MG63 (cell line): ENCODE data around the gene RHOD. TPM values are rescaled to one million over a fixed set of nuclear protein-coding genes. Genes with fewer than 3 reads are reported as not detected.
A peak's percentile ranks its signal among the peaks of the same experiment; 100 is the strongest.

Experiments
- DNase-seq: peaks from one replicate; pipeline ENCODE4 v3.0.0-alpha.2; 2020
- H3K27me3 ChIP-seq: fragments of 250-450 bp; sonication (Bioruptor Pico); 2 replicates; pipeline ENCODE4 v1.5.1; 2020; ENCODE audit warnings: mild to moderate bottlenecking, moderate library complexity
- H3K36me3 ChIP-seq: fragments of 250-450 bp; sonication (Bioruptor Pico); 2 replicates; pipeline ENCODE4 v1.5.1; 2020; ENCODE audit warnings: mild to moderate bottlenecking, moderate library complexity
- H3K4me3 ChIP-seq: fragments of 250-450 bp; sonication (Bioruptor Pico); 2 replicates; pipeline ENCODE4 v1.5.1; 2020; ENCODE audit warnings: mild to moderate bottlenecking, moderate library complexity
- H3K9me3 ChIP-seq: fragments of 250-450 bp; sonication (Bioruptor Pico); 2 replicates; pipeline ENCODE4 v1.5.1; 2020; ENCODE audit warnings: mild to moderate bottlenecking, moderate library complexity
- total RNA-seq: library from RNA; depleted of rRNA; stranded (reverse); fragments of >200 nt; shearing (Covaris generic); gene quantifications from 2 replicates; pipeline ENCODE4 v1.2.3, GENCODE V29; 2014; ENCODE audit warnings: low replicate concordance

RHOD gene
- total RNA-seq, 1 experiment from 2014 or later: 85.6 TPM

DNA sequence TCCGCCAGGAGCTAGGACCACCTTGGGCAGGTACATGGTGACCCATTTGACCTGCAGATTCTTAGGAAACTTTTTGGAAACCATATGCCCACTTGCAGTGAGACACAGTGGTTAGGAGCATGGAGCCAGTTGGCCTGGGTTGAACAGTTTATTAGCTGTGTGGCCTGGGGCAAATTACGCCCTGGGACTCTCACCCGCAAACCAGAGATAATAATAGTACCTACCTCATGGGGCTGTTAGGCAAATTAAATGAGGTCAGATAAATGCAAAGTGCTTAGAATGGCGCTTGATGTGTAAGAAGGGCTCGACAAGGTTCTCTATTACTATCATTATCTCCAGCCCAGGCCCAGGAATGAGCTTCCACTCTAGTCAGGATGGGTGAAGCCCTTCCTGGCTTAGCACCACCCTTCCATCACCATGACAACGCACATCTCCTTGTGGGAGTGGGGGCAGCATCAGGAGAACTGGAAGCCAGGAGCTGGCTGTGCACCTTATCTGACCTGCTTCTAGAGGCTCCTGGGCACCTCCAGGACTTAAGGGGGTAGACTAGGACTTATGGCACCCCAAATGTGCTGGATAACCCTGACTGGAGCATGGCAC lies 28.6 kb upstream of the RHOD start:
- no peak for DNase-seq
- Histone ChIP-seq H3K27me3 (no peaks in the 10 kb centered on the region), H3K4me3 (no peak overlapping the region), H3K9me3 (no peaks in the 10 kb centered on the region), H3K36me3 (no peaks in the 10 kb centered on the region)

DNA sequence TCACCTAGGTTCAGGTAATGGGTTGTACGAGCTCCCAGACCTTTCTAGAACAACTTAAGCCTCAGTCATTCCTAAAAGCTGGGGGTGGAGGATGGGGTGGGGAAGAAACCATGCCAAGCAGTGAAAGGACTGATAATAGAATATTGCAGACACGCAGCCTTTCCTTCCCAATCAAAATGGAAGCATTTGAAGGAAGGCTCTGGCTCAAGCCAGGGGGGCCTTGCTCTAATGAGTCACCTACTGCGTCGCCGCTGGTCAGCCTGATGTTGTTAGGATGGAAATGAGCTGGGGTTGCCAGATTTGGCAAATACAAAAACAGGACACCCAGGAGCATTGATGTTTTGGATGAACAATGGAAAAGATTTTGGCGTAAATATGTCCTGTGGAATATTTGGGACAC lies 27.5 kb upstream of the RHOD start:
- DNase-seq: no peak
- H3K36me3 ChIP-seq: no peaks in the 10 kb centered on the region
- no peaks in the 10 kb centered on the region for H3K9me3 ChIP-seq
- no peak overlapping the region for H3K4me3 ChIP-seq
- H3K27me3 ChIP-seq: no peaks in the 10 kb centered on the region

DNA sequence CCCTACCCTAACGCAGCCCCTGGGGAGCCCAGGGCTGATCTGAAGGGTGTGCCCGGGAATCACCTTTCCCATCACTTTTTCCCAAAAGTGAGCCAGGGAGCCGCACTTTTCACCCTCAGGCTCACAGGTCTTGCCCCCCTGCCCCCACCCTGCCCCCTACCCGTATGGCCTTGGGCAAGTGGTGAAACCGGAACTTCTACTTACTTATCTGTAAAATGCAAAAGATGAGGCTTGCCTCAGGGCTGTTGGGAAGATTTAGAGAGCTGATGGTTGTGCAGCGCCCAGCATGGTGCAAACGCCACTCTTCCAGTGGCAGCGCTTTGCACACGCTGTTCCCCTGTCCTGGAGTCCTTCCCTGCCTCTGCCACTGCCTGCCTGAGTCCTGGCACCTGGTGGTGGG lies 25.7 kb upstream of the RHOD start:
- no peaks in the 10 kb centered on the region for H3K36me3 ChIP-seq
- no peaks in the 10 kb centered on the region for H3K9me3 ChIP-seq
- no peaks in the 10 kb centered on the region for H3K27me3 ChIP-seq
- DNase-seq: no peak
- H3K4me3 ChIP-seq: no peak overlapping the region

DNA sequence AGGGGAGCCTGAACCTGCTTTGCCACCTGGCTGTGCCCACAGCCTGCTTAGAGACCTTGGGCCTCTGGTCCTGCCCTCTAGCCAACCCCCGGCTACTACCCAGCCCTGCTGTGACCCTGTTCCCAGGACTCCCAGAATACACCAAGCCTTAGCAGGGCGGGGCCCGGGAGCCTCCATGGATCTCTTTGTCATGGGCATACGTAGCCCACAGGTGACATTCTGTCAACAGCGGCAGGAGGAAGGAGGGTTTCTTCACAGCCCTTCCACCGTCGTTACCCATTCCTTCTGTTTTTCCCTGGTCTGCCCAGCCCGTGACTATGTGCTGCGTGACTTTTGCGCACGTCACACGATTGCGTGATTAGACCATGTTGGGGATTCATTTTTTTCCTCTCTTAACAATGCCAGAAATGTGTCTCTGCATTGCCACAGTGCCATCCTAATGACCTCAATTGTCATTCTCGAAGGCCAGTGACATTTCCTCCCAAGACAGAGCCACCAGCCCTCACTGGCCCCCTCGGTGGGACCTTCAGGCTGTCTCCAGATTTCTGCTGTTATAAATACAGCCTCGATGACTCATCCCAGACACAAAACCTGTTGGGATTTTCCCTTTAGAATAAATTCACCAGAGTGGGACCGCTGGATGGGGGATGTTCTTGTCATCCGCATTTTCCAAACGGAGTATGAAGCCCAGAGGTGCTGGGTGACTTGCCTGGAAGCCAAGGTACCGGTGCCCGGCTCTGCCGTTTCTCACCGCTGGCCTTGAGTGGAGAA lies 24.7 kb upstream of the RHOD start:
- H3K9me3 ChIP-seq: no peaks in the 10 kb centered on the region
- no peak overlapping the region for H3K4me3 ChIP-seq
- H3K36me3 ChIP-seq: no peaks in the 10 kb centered on the region
- no peaks in the 10 kb centered on the region for H3K27me3 ChIP-seq
- DNase-seq: no peak

DNA sequence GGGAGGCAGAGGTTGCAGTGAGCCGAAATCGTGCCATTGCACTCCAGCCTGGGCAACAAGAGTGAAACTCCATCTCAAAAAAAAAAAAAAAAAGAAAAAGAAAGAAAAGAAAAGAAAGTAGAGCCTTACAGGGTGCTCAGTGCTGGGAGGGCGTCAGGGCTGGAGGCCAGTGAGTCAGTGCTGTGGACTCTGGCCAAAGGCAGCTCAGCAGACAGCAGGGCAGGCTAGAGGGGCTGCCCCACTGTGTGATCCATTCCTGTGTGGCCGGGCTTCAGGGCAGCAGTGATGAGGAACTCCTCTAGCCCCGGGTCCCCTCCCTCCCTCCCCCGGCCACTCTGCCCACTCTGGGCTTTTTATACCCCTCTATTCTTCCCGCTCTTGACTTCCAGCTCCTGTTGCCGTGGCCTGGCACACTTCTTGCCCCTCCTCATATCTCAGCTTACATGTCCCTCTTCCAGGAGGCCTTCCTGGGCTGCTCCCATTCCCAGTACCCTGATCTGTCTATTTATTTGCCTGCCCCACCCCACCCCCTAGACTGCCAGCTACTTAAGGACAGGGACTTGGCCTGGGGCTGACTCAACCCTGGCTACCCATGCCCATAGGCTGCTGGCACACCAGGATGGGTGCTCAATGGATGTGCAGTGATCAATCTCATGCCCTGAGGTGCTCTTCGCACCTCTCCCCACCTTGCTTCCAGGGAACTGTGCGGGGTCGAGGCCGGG lies 23.7 kb upstream of the RHOD start:
- H3K9me3 ChIP-seq: no peaks in the 10 kb centered on the region
- peak; percentile 95 for DNase-seq
- no peaks in the 10 kb centered on the region for H3K36me3 ChIP-seq
- no peaks in the 10 kb centered on the region for H3K27me3 ChIP-seq
- no peak overlapping the region for H3K4me3 ChIP-seq

DNA sequence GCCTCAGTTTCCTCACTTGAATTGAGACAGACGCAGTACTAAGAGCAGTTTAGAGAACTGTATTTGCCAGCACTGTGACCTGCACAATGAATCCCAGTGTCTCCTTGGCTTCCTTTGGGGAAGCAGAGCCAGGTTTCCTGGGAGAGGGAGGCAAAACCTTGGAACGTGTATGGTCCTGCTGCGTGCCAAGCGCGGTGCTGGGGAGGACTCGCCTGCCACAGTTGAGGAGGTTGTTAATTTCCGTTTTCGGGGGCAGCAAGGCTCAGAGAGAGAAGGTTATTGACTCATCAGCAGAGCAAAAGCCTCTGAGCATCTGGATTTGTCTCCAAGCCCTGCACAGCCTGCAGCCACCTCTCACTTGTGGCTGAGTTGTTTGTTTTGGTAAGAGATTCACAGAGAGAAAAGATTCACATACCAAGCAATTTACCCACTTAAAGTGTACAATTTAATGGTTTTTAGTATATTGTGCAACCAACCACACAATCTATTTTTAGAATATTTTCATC lies 22.9 kb upstream of the RHOD start:
- Histone ChIP-seq H3K27me3 (no peaks in the 10 kb centered on the region), H3K36me3 (no peaks in the 10 kb centered on the region), H3K4me3 (no peak overlapping the region), H3K9me3 (no peaks in the 10 kb centered on the region)
- peak; percentile 97 for DNase-seq

DNA sequence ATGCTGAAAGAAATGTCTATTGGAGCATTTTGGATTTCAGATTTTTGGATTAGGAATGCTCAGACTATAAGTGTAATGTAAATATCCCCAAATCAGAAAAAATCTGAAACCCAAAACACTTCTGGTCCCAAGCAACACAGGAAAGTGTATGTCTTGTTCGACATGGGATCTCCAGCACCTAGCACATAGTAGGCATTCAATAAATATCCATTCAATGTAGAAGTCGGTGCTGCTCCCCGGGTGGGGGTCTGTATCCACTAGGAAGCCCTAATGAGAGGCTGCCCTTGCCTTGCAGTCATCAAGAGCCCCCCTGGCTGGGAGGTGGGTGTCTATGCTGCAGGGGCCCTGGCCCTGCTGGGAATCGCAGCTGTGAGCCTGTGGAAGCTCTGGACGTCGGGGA lies 22.3 kb upstream of the RHOD start:
- DNase-seq: no peak
- no peak overlapping the region for H3K4me3 ChIP-seq
- no peaks in the 10 kb centered on the region for H3K9me3 ChIP-seq
- H3K36me3 ChIP-seq: no peaks in the 10 kb centered on the region
- H3K27me3 ChIP-seq: no peaks in the 10 kb centered on the region

DNA sequence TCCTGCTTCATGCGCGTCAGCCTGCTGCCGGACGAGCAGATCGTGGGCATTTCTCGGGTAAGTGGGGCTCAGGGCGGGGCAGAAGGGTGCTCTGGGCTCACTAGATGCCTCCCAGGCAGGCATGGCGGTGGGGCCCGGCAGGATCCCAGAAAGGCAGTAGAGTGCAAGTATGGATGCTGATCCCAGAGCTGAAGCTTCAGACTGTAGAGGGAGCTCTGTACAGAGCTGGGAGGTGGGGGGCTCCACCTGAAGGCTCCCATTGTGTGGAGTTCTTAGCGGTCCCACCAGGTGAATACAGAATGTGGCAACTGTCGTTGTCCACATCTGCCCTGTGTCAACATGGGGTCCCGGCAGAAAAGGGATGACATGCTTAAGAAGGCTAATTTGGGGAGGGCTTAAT lies 16.5 kb upstream of the RHOD start:
- Histone ChIP-seq H3K9me3 (no peaks in the 10 kb centered on the region), H3K4me3 (no peak overlapping the region), H3K36me3 (no peaks in the 10 kb centered on the region), H3K27me3 (no peaks in the 10 kb centered on the region)
- DNase-seq: no peak

DNA sequence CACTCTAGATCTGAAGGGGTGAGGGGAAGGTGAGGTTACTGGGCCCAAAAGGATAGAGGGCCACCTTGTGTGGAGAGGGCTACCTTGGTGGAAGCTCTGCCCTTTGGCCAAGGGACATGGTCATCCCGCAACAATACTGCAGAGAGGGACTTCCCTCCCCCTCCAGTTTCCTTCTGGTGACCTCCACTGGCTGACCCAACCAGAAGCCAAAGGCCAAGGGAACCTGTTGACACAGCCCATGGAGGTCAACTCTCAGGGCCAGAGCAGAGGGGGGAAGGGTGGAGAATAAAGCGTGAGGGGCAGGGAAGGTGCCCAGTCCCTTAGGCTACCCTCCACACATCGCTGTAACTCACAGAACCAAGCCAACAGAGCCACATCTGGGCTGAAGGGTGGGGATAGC lies 15.0 kb upstream of the RHOD start:
- no peaks in the 10 kb centered on the region for H3K9me3 ChIP-seq
- H3K27me3 ChIP-seq: no peaks in the 10 kb centered on the region
- no peak overlapping the region for H3K4me3 ChIP-seq
- DNase-seq: no peak
- no peaks in the 10 kb centered on the region for H3K36me3 ChIP-seq

DNA sequence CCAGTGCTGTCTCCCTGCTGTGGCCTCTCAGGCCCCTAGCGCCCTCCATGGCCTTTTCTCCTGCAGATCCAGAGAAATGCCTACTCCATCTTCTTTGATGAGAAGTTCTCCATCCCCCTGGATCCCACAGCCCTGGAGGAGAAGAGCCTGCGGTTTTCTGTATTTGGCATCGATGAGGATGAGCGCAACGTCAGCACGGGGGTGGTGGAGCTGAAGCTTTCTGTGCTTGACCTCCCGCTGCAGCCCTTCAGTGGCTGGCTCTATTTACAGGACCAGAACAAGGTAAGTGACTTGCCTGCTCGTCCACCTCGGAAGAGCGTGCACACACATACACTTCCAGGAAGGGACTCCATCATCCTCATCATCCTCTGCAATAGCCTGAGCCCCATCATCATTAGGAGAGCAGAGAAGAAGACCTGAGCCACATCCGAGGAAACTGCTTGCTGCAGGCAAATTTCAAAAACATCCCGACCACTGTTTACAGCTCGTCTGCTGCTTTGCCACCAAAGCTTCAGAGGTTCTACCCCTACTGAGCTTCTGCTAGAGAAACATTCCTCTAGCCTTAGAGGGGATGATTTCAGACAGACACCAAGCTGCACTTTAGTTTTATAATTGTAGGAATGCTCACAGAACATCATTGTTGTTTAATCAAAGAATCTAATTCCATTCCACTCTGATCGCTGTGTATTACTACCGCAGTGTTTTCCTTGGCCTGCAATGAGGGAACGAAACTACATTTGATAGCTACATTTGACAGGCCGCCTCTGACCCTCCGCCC lies 12.9 kb upstream of the RHOD start:
- no peak overlapping the region for H3K4me3 ChIP-seq
- no peak for DNase-seq
- no peaks in the 10 kb centered on the region for H3K27me3 ChIP-seq
- no peaks in the 10 kb centered on the region for H3K36me3 ChIP-seq
- H3K9me3 ChIP-seq: no peaks in the 10 kb centered on the region

DNA sequence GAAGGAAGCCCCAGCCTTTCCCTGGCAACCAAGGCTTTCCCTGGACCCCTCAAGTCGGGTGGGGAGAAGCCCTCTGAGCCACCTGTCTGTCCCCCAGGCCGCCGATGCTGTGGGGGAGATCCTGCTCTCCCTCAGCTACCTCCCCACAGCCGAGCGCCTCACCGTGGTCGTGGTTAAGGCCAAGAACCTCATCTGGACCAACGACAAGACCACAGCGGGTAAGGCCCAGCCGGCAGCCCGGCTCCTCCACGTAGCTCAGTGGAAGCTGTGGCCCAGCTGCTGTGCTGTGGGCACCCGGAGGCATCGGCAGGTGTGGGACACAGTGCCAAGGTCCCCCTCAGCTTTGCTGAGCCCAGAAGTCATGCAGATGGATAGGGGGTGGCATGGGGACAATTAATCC lies 12.2 kb upstream of the RHOD start:
- DNase-seq: no peak
- Histone ChIP-seq H3K27me3 (no peaks in the 10 kb centered on the region), H3K4me3 (no peak overlapping the region), H3K36me3 (no peaks in the 10 kb centered on the region), H3K9me3 (no peaks in the 10 kb centered on the region)

DNA sequence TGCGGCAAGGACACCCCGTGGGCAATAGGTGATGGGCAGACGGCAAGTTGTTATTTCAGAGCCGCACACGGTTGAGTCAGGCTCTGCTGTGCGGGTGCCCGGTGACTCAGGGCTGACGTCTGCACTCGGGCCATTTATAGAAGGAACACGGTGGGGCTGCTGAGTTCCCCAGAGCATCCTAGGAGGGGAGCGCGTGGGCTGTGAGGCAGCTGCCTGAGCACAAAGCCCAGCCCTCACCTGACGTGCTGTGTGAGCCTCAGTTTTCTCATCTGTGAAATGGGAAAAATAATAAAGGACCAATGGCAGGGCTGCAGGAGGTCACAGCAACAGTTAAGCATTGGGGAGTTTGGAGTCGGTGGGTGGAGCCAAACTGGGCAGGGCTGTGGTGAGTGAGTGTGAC lies 11.3 kb upstream of the RHOD start:
- peak; percentile 88 for DNase-seq
- no peaks in the 10 kb centered on the region for H3K27me3 ChIP-seq
- no peaks in the 10 kb centered on the region for H3K9me3 ChIP-seq
- no peak overlapping the region for H3K4me3 ChIP-seq
- H3K36me3 ChIP-seq: no peaks in the 10 kb centered on the region

DNA sequence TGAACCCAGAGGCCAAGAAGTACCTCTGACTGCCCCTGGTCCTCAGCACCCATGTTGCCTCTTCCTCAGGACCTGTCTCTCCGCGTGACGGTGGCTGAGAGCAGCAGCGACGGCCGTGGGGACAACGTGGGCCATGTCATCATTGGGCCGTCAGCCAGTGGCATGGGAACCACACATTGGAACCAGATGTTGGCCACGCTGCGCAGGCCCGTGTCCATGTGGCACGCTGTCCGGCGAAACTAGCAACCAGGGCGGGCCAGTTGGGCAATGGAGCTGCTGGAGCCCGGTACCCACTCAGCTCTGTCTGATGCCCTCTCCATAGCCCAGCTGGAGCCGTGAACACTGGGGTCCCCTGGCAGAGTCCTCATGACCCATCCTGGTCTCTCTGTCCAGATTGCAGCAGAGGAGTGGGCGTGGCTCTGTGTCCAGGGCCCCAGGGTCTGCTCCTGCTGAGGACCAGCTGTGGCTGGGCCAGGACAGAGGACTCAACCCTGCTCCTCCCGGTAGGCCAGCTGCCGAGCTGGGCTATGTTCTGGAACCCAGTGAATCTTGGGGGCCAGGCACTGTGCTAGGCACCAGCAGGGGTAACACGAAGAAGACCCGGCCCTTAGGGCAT lies 8.0 kb upstream of the RHOD start:
- Histone ChIP-seq H3K9me3 (no peaks in the 10 kb centered on the region), H3K4me3 (no peak overlapping the region), H3K27me3 (no peaks in the 10 kb centered on the region), H3K36me3 (no peaks in the 10 kb centered on the region)
- no peak for DNase-seq

DNA sequence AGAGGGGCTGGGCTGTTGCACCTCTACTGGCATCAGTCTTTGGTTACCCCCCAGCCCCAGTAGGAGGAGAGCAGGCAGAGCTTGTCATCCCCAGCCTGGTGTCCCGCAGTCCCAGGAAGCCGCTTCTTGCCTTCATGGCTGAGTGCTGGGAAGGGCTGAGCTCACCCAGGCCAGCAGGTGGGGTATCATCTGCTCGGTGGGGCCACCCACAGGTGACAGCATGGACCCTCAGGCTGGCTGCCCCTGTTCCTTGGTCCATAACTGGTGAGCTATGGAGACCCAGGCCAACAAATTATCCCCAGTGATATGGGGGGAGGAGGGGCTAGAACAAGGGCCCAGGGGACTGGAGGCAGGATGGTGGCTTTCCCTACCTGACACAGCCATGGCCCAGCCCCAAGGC lies 6.5 kb upstream of the RHOD start:
- Histone ChIP-seq H3K36me3 (no peaks in the 10 kb centered on the region), H3K27me3 (no peaks in the 10 kb centered on the region), H3K4me3 (no peak overlapping the region), H3K9me3 (no peaks in the 10 kb centered on the region)
- DNase-seq: no peak

DNA sequence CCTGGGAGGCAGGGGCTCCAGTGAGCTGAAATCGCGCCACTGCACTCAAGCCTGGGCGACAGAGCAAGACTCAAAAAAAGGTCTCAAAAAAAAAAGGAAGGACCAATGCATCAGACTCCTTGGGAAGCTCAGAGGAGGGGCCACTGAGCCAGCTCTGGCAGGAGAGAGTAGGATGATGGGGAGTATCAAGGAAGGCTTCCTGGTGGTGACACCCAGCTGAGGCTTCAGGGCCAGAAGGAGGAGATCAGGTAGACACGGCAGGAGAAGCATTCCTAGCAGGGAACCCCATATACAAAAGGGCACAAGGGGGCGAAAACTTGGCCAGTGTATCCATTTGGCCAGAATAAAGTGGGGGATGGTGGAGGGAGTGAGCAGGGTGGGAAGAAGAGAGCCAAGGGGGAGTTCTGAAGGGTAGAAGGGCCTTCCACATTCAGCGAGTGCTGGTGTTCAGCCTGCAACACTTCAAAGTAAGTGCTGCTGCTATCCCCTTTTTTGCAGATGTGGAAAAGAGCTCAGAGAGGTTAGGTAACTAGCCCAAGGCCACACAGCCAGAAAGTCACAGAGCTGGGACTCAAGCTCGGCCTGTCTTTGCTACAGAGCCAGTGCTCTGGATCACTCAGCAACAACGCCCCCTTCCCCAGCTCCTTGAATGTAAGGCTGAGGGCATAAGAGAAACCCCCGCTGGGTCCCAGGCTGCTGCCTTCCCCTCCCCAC lies 5.3 kb upstream of the RHOD start:
- H3K9me3 ChIP-seq: no peaks in the 10 kb centered on the region
- no peak for DNase-seq
- no peaks in the 10 kb centered on the region for H3K27me3 ChIP-seq
- no peaks in the 10 kb centered on the region for H3K36me3 ChIP-seq
- no peak overlapping the region for H3K4me3 ChIP-seq

DNA sequence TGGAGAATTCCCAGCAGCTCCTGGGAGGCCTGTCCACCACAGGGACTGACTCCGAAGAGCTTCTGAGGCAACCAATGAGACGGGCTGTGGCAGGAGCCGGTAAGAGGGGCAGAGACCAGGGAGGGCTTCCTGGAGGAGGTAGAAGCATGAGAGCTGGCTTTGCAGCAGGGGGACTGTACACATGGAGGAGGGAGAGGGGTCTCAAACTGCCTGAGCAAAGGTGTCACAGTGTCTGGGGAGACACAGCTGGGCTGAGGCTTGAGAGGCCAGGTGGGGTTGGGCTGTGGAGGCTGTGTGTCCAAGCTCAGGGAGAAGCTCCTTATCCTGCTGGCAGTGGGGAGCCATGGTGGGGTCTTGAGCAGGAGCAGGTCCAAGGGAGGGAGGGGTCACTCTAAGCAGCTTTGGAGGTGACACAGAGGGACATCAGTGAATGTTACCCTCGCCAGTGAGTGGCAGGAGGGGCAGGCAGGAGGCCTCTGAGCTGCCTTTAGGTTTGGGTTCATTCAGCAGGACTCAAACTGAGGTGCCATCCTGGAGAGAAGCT lies 4.6 kb upstream of the RHOD start:
- H3K4me3 ChIP-seq: no peak overlapping the region
- no peaks in the 10 kb centered on the region for H3K9me3 ChIP-seq
- no peaks in the 10 kb centered on the region for H3K27me3 ChIP-seq
- H3K36me3 ChIP-seq: no peaks in the 10 kb centered on the region
- no peak for DNase-seq
